Stimulated activated CD8-positive, alpha-beta memory T cell treated with anti-CD3 and anti-CD28 coated beads, Interleukin-2, amount 100 ng/mL, for 1 hour (primary cell): ENCODE results near the gene PRC1.
"Not testable (repeated sequence)": the region's sequence is repeated elsewhere in the genome, so short reads cannot be mapped to it uniquely, and the experiment has no call there.

Experiments used
- DNase-seq, 2 donors: peaks; one replicate each; pipeline ENCODE4 v3.0.0-alpha.2; 2020; ENCODE audit warnings: low read depth in 2 of 2

The PRC1 gene

GRCh38 chr15:90934256-90934948 lies 59.9 kb downstream of the PRC1 start:
- DNase-seq = peak; percentile 64 to 71

DNA sequence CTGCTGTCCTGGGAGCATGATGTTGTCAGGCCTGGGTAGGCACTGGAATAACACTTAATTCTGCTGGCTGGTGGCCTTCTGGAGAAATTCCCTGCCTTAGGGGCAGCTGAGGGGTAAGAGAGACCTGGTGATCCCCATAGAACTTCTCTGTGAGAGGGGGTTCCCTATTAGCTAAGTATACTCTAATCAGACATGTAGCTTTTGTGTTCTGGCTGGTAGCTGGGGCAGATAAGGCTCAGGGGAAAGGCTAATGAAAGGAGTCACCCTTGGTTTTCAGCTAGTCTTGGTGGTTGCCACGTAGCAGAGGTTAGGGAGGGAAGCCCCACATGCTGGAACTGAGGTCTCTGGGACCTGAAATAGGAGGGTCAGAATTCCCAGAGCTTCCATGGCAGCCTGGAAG lies 61.0 kb downstream of the PRC1 start:
- DNase-seq = no peak

DNA sequence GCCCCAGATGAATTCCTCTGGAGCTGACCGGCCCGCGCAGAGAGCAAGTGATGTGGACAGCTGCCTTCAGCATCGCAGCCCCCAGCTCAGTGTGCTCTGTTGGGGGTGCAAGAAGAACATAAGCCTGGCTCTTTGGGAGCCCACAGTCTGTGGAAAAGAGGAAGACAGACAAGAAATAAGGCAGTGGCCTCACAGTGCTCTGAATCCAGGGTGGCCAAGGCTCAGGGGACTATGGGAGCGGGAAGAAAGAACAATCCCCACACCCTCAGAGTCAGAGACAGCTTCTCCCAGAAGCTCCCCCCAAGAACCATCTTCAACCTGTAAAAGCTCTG lies 61.7 kb downstream of the PRC1 start:
- DNase-seq = no peak

- DNase-seq = peak; percentile 82
Observed at GRCh38 chr15:90931828-90932659, 62.3 kb downstream of the PRC1 start, which contains the start of gene HDDC3. HDDC3 (minus strand) TSS chr15:90932549; CDS start chr15:90932540, 9 bp downstream.

- DNase-seq = no peak
Observed at GRCh38 chr15:90931575-90931827, 62.8 kb downstream of the PRC1 start.

GRCh38 chr15:90930861-90931574 lies 63.3 kb downstream of the PRC1 start:
- DNase-seq = no peak

- DNase-seq = no peak
Observed at GRCh38 chr15:90929246-90930019, 64.9 kb downstream of the PRC1 start.

DNA sequence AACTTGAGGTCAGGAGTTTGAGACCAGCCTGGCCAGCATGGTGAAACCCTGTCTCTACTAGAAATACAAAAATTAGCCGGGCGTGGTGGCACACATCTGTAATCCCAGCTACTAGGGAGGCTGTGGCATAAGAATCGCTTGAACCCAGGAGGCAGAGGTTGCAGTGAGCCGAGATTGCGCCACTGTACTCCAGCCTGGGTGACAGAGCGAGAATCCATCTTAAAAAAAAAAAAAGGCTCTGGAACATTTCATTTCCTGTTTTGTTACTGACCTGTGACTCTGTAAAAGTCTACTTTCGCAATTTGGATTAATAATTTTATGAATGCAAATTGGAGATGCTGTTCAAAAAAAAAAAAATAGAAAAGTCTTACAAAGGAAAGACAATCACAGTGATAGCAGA lies 66.2 kb downstream of the PRC1 start:
- not testable (repeated sequence) for DNase-seq

- DNase-seq = not testable (repeated sequence)
Observed at GRCh38 chr15:90926766-90927165, 67.6 kb downstream of the PRC1 start.

- no peak for DNase-seq
Observed at GRCh38 chr15:90924375-90924774, 70.0 kb downstream of the PRC1 start.

GRCh38 chr15:90922712-90923322 lies 71.5 kb downstream of the PRC1 start:
- not testable (repeated sequence) for DNase-seq

DNA sequence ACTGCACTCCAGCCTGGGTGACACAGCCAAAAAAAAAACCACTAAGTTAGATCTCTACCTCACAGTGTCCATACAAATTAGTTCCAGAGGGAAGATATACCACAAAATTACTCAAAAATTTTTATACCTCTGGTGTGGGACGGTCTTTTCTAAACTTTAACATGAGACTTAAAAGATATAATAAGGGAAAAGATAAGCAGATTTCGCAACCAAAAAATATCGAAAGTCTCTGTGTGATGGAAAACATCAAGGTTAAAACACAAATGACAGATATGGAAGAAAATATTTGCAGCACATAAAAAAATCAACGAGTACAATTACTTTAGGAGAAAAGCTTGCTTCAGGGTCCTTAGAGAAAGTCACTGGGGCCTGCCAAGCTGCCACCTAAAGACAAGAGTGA lies 72.4 kb downstream of the PRC1 start:
- no peak for DNase-seq

DNA sequence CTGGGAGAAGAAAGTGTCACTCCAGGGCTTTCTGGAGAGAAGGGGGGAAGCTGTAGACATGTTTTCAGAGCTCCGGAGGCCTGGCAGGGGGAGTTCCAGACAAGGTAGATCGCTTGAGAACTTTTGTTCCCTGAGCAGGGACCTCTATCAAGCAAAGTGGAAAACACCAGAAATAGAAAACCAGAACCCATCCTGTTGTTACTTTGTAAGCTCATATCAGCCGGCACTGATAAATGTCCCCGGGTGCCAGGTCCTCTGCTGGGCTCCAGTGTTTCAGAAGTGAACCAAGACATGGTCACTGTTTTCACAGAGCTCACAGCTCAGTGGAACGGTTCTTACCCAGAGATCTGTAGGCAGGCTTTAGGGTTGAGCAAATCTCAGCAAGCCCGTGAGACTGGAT lies 75.5 kb downstream of the PRC1 start:
- no peak for DNase-seq

DNA sequence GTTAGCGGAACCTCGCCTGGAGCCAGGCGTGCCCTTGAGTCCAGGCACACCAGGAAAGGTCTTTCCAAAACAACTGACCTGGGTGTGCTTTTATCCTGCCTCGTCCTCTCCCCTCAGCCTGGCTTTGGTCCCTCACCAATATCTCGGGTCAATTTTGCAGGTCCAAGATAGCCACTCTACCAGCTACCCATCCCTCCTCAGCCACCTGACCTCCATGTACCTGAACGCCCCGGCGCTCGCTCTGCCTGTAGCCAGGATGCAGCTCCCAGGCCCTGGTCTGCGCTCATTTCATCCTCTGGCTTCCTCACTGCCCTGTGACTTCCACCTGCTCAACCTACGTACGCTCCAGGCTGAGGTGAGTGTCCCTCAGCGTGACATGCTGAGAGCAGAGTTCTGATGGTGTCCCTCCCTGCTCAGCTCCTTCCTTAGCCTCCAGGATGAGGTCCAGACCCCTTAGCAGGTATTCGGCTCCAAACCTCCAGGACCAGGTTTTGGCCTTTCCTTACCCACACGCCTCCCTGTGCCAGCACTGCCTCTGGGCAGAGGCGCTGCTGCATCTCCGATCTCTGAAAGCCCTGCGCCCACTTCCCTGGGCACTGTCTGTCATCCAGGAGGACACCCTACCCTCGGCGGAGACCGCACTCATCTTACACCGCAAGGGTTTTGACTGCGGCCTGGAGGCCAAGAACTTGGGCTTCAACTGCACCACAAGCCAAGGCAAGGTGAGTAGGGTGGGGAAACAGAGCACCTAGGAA lies 76.1 kb downstream of the PRC1 start:
- no peak for DNase-seq

GRCh38 chr15:90917569-90917968 lies 76.8 kb downstream of the PRC1 start:
- DNase-seq = no peak

- no peak for DNase-seq
Observed at GRCh38 chr15:90916461-90916860, 77.9 kb downstream of the PRC1 start.
